Measurements from ENCODE around the gene LTO1. TPM values are rescaled to one million over a fixed set of nuclear protein-coding genes. Genes with fewer than 3 reads are reported as not detected.

Gene LTO1
- total and polyA plus RNA-seq, 2 of the 13 experiments (the other 11 are each of a cell fraction or from before 2014, with no cell fraction given), result 11.8 to 15.0 TPM

- TF ChIP-seq THAP9 (CRISPR knock-in tag; IDR thresholded peaks at IDR 0.05; ENCODE audit: borderline replicate concordance) (peak; percentile 50; the same call in 1 of the 2 replicates), ZNF530 (CRISPR knock-in tag; IDR thresholded peaks at IDR 0.05; ENCODE audit: low read depth) (no peak), PHF8 (CRISPR knock-in tag; IDR thresholded peaks at IDR 0.05) (peak; percentile 69), FOXP4 (CRISPR knock-in tag; IDR thresholded peaks at IDR 0.05) (peak; percentile 68), ZNF12 (CRISPR knock-in tag; IDR thresholded peaks at IDR 0.05) (no peak), ZNF292 (CRISPR knock-in tag; IDR thresholded peaks at IDR 0.05; ENCODE audit: borderline replicate concordance, low read depth) (peak; percentile 56; the same call in 1 of the 2 replicates), ZNF83 (CRISPR knock-in tag; IDR thresholded peaks at IDR 0.05; ENCODE audit: borderline replicate concordance) (0 out of 2 replicates have a peak, but pooled peaks have one; percentile 66), RARA (CRISPR knock-in tag; IDR thresholded peaks at IDR 0.05) (peak; percentile 37; the same call in 1 of the 2 replicates), DBP (CRISPR knock-in tag; IDR thresholded peaks at IDR 0.05; ENCODE audit: not compliant biosample characterization) (no peak), ZNF687 (CRISPR knock-in tag; IDR thresholded peaks at IDR 0.05) (peak; percentile 87), CBX2 (IDR thresholded peaks at IDR 0.05; ENCODE audit: low read depth, low read length) (no peak), CBX2 (CRISPR knock-in tag; IDR thresholded peaks at IDR 0.05; ENCODE audit: low read depth) (no peak), ZNF772 (CRISPR knock-in tag; IDR thresholded peaks at IDR 0.05) (peak; percentile 59; the same call in 1 of the 2 replicates), ZNF282 (IDR thresholded peaks at IDR 0.05; ENCODE audit: partially characterized antibody) (no peak), ZFP36L2 (CRISPR knock-in tag; IDR thresholded peaks at IDR 0.05) (no peak), ZFP90 (CRISPR knock-in tag; IDR thresholded peaks at IDR 0.05; ENCODE audit: borderline replicate concordance) (peak; percentile 85), ZNF577 (CRISPR knock-in tag; IDR thresholded peaks at IDR 0.05; ENCODE audit: borderline replicate concordance, low read depth) (no peak), ZNF781 (CRISPR knock-in tag; IDR thresholded peaks at IDR 0.05; ENCODE audit: borderline replicate concordance, not compliant biosample characterization) (no peak), MATR3 (CRISPR knock-in tag; IDR thresholded peaks at IDR 0.05) (no peak), ZFP82 (CRISPR knock-in tag; IDR thresholded peaks at IDR 0.05; ENCODE audit: borderline replicate concordance) (no peak)
These were observed 34.1 kb downstream of the LTO1 start, which contains the start of gene CCND1 (continued) for GRCh38 chr11:69640995-69641581.

All from HepG2 (cell line).